ENCODE measurements around the gene OAS2.

DNA sequence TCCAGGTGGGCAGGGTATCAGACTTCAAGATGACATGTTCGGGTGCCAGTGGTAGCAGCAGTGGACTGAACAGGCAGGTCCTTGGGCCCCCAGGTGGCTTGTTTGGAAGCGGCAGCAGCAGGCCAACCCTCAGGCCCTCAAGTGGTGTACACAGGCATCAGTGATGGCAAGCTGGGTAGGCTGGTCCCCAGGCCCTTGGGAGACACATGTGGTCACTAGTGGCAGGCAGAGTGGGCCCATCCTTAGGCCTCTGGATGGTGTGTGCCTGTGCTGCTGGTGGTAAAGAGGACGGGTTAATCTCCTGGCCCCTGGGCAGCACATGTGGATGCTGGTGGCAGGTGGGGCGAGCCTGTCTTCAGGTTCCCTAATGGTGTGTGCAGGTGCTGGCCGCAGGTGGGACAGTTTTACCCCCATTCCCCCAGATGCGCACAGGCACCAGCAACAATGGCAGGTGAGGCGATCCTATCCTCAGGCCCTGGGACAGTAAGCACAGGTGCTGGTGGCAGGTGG is 8.0 kb downstream of the OAS2 start:
- TF ChIP-seq POLR2AphosphoS5 (IDR thresholded peaks at IDR 0.05; ENCODE audit: low read depth, low read length) (no peak), TAF1 (IDR thresholded peaks at IDR 0.05; ENCODE audit: borderline replicate concordance, insufficient read depth, low read length) (no peak), SIN3A (IDR thresholded peaks at IDR 0.05; ENCODE audit: borderline replicate concordance, insufficient read depth, low read length) (no peak)

All from PFSK-1 (cell line).